ENCODE measurements around the gene C1orf105.

The C1orf105 gene

GRCh38 chr1:172397221-172397620 lies 23.3 kb upstream of the C1orf105 start:
- DNase-seq (ENCODE audit: low read depth) = peak; percentile 48

- no peak for DNase-seq (ENCODE audit: low read depth)
These were observed 22.9 kb upstream of the C1orf105 start for GRCh38 chr1:172397633-172398032.

GRCh38 chr1:172398193-172398592 lies 22.3 kb upstream of the C1orf105 start:
- no peak for DNase-seq (ENCODE audit: low read depth)

GRCh38 chr1:172398970-172399755 lies 21.3 kb upstream of the C1orf105 start:
- peak; percentile 89 for DNase-seq (ENCODE audit: low read depth)

GRCh38 chr1:172399756-172400721 lies 20.4 kb upstream of the C1orf105 start:
- no peak for DNase-seq (ENCODE audit: low read depth)

DNA sequence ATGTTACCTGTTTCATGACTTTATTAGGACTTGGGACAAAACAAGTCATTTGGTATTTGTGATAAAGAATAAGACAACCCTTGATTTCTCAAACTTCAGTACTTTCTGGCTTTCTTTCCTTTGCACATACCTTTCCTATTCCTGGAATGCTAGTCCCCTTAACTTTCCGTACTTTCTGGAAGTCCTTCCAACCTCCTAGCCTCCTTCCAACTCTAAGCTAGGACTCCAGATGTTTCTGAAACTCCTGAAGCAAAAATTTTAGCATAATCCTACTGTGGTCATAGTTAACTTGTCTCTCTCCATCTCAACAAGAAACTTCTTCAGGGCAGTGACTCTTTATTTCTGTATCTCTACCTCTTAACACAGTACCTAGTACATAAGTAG lies 19.8 kb upstream of the C1orf105 start:
- no peak for DNase-seq (ENCODE audit: low read depth)

DNA sequence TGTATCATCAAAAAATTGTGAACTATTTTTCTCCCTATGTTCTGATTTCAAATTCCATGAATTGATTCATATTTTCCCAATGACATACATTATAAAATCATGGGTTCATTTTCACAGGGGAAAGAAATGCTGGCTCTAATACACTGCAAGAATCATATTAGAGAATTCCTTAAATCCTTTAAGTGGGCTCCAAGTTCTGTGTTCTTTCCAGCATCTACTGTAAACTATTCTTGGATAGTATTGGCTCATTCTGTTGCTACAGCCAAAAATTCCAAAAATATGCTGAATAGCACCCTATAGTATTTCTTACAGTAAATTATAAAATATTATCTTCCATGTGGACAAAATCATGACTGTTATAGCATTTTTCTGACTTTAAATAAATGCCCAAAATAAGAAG lies 19.0 kb upstream of the C1orf105 start:
- no peak for DNase-seq (ENCODE audit: low read depth)

- no peak for DNase-seq (ENCODE audit: low read depth)
These were observed 18.6 kb upstream of the C1orf105 start for GRCh38 chr1:172401892-172402291.

DNA sequence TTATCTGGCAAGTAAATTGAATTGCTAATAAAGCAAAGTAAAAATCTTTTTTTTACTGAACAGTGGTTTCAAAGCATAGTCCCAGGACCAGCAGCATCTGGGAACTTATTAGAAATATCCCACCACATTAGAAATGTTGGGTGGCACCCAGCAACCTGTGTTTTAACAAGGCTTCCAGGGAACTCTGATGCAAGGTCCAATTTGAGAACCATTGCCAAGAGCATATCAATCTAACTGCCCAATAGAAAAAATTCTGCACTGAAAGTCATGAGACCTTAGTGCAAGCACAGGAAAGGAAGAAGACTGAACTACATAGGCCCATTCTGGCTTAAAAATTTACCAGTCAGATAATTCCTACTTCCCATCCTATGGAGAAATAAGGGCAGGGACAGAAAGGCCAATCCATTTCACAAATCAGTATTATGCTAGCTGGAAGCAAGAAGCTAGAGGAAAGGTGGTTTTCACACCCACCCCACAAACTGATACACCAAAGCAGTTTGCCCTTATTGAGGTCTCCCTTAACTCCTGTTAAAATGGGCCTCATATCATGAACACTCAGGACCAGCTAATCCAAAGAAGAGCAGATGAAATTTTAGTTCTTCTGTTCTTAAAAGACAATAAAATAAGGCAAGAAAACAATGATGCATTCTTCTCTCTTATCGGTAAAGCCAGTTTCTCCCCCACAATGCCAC lies 17.5 kb upstream of the C1orf105 start:
- DNase-seq (ENCODE audit: low read depth) = no peak

DNA sequence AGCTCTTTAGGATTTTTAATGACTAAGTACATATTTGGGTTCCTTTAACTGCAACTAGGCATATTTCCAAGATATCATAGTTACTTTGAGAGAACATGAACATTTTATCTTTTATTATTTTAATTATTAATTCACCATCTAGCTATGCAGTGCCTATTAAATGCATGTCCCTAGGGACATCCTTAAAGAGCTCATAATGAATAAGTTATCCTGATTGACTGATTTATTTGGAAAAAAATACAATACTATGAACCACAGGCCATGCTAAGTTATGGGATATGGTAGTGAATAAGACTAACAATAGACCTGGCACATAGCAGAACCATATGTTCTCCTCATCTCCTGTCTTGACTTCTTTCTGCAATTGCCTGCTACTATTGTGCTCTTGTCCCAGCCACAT lies 16.4 kb upstream of the C1orf105 start:
- DNase-seq (ENCODE audit: low read depth) = no peak

- DNase-seq (ENCODE audit: low read depth) = no peak
These were observed 14.6 kb upstream of the C1orf105 start for GRCh38 chr1:172405912-172406311.

DNA sequence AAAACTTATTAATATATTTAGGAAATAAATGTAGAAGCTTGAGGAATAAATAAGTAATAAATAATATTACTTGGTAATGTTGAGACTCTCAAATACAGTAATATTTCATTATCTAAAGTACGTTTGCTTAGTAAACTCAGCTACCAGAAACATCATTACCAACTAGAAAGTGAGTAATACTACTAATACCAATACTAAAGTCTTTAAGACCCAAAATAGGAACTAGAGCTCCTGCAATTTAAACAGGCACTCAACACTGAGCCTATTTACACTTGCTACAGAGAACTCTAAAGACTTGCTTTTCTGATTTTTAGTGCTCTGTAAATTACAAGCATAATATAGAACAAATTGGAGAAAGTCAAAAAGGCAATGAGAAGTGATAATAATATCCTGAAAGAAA lies 13.5 kb upstream of the C1orf105 start:
- DNase-seq (ENCODE audit: low read depth) = no peak

- DNase-seq (ENCODE audit: low read depth) = peak; percentile 28
These were observed 11.5 kb upstream of the C1orf105 start for GRCh38 chr1:172408958-172409357.

DNA sequence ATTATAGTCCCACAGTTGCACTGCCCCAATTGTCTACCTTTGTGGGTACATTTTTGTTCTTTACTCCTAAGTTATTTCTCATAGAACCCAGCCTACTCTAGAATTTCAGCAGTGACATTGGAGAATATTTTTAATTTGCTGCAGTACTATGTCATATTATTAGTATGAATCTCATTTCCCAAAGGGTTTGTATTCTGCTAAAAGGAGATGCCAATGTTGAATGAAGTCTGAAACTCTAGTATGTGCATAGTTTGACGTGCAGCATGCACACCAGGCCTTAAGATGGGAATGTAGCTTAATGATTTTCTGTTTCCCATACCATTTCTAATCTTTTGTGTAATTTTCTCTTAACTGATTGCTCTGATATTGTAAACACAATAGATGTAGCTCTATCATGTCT lies 10.5 kb upstream of the C1orf105 start:
- DNase-seq (ENCODE audit: low read depth) = no peak

DNA sequence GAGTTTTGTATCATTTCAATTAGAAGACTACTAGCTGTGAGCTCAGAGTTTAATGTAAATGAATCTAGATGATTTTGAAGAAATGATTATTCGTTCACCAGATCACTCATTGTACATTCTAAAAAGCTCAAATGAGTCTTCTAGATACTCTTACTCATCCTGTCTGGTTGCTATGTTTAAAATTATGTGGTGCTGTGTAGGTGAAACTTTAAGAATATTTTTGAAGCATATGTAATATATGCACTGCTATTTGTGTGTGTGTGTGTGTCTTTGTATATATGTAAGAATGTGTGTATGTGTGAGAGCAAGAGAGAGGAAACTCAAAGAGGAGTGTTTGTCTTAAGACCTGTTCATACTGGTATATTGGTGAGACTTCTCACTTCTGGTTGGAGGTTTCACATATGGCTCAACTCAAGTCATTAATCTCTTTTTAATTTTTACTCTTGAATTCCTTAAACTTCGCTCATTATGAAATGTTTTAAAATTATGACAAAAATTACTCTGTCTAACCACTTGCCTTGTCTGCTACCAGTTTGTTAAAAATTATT lies 8.6 kb upstream of the C1orf105 start:
- no peak for DNase-seq (ENCODE audit: low read depth)

- peak; percentile 27 for DNase-seq (ENCODE audit: low read depth)
These were observed 6.2 kb upstream of the C1orf105 start for GRCh38 chr1:172414331-172414730.

DNA sequence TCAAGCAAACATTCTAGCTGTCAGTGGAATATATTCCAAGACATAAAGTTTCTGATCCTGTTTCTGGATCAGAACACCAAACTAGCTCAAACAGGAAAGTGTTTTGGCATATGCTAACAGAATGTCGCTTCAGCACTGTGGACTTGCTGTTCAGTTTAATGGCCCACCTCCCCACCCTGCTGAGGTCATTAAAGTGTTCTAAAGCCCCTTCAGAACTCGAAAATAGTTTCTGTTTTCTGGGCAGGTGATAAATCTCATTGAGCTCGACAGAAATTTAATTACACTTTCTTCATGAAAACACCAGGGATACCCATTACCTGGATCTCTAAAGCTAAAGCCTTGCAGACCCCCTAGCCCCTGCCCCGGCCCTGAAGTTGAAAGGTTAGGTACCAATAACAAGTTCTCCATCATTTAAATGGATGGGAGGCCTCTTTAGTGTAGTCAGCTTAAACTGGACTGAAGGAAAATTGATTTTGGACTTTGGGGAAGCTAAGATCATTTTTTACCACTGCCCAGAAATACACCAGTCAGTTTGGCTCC lies 3.9 kb upstream of the C1orf105 start:
- no peak for DNase-seq (ENCODE audit: low read depth)

GRCh38 chr1:172417557-172417956 lies 2.9 kb upstream of the C1orf105 start:
- no peak for DNase-seq (ENCODE audit: low read depth)

DNA sequence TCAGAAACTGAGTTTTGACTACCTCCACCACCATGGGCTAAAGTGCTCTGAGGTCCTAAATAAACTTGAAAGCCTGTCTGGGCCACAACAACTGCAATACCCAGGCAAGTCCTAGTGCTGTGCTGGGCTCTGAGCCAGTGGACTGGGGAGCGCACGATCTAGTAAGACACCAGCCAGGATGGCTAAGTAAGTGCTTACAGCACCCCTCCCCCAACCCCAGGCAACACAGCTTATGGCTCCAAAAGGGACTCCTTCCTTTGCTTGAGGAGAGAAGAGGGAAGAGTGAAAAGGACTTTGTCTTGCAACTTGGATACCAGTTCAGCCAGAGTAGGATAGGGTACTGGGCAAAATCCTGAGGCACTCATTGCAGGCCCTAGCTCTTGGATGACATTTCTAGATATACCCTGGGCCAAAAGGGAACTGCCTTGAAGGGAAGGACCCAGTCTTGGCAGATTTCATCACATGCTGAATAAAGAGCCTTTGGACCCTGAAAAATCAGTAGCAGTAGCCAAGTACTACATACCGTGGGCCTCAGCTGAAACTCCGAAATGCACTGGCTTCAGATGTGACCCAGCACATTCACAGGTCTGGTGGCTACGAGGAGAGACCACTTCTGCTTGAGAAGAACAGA lies 1.6 kb downstream of the C1orf105 start:
- DNase-seq (ENCODE audit: low read depth) = no peak

DNA sequence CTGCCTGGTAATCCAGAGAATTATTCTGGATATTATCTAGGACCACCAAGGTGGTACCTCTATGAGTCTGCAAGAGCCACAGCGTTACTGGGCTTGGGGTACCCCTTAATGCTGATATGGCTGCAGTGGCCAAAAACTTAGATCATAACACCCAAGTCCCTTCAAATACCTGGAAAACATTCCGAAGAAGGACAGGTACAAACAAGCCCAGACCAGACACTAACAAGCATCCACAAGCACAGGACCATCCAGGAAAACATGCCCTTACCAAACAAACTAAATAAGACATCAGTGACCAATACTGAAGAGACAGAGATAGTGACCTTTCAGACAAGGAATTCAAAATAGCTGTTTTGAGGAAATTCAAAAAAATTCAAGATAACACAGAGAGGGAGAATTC lies 2.9 kb downstream of the C1orf105 start:
- no peak for DNase-seq (ENCODE audit: low read depth)

DNA sequence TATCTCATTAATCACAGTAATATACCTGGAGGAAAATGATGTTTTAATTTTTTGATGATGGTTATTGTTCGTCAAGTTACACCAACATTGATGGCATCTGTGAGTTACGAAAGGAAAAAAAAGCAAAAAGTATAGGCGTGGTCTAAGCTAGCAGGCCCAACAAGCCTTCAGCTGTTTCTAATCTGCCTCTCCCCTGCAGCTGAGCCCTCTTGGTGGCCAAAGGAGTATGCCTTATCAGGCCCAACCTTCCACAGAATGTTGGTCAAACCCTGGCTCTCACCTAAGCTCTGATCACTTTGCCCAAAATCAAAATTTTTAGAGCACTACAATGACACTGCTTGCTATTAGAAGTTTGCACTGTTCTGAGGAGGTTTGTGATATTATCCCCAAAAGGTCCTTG lies 4.9 kb downstream of the C1orf105 start:
- DNase-seq (ENCODE audit: low read depth) = no peak

All from non-pigmented ciliary epithelial cell (primary cell).